Right renal pelvis (tissue), 4 donors: Measurements from ENCODE around the gene NHERF2. TPM values are rescaled to one million over a fixed set of nuclear protein-coding genes. Genes with fewer than 3 reads are reported as not detected.
A peak's percentile ranks its signal among the peaks of the same experiment; 100 is the strongest.

Source experiments
- DNase-seq, 4 donors: peaks; one replicate each; pipeline ENCODE4 v3.0.0-alpha.2; 2013; ENCODE audit warnings: low read depth in 4 of 4, low spot score in 3 of 4, missing footprints in 1 of 4
- polyA plus RNA-seq, 4 donors: library from polyadenylated mRNA; unstranded; fragments of 120-200 nt; gene quantifications; one replicate each; pipeline ENCODE4 v1.2.1, GENCODE V29; 2013; ENCODE audit not compliant: insufficient read length in 4 of 4

Gene NHERF2
- polyA plus RNA-seq, 4 donors: 117 to 185 (median 126) TPM

DNA sequence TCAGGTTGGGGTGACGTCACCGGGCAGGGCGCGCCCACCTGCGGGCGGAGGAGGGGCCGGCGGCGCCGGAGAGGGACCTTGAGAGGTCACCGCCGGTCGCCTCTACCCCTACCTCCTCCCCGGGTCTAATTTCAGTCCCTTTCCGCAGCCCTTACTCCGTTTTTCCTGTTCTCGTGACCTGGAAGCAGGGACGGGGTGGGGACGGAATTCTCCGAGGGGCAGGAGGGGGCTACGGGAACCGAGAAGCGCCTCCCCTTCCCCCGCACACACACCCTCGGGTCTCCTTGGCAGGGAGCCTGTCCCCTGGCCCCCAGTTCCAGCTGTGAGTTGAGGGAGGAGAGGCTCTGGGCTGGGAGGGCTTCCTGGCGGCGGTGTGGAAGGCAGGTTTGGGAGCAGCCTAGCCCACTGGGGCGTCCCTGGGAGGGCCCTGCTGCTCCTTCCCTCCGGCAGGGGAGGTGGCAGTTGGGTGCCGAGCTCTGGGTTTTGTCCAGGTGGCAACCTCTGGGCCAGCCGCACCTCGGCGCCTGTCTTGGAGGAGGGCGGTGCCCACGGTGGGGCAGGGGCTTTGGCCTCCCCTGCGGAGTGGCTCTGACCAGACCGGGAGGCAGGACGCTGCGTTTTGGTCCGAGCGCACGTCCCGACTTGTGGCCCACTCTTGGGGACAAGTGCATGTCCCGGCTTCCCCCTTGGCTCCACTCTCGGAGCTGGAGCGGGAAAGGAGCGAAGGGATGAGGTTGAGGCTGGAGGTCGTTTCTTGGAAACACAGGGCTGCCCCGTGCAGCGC, 36.2 kb upstream of the NHERF2 start:
- DNase-seq: no peak

DNA sequence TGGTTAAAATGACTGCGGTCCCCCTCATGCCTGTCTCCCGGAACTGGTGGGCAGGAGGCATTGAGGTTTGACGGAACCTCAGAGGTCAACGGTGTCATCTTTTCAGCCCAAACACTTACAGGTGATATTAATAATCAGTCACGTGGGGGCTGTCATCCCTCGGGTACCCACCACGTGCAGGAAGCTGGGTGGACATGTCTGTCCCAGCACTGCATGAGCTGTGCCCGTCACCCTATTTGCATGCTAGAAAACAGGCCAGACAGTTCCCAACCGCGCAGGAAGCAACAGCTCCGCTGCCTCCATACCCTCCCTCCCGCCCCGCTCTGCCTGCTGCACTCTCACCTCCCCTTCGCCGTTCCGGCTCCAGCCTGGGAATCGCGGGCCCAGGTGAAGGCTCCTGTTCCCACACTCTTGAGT, 35.6 kb upstream of the NHERF2 start:
- no peak for DNase-seq

DNA sequence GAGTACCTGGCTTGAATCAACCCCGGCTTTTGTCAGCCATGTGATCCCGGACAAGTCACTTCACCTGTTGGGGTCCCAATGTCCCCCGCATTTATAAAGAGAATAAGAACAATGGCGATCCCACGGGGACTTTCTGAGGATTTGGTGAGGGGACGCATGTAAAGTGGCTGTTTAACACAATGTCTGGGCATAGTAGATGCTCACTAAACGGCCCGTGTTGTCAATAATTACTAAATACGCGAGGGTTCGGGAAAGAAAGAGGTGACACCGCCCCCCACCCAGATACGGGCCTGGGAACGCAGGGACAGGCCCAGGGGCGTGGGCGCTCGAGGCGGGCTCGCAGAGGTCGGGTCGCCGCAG, 35.1 kb upstream of the NHERF2 start:
- DNase-seq: no peak

DNA sequence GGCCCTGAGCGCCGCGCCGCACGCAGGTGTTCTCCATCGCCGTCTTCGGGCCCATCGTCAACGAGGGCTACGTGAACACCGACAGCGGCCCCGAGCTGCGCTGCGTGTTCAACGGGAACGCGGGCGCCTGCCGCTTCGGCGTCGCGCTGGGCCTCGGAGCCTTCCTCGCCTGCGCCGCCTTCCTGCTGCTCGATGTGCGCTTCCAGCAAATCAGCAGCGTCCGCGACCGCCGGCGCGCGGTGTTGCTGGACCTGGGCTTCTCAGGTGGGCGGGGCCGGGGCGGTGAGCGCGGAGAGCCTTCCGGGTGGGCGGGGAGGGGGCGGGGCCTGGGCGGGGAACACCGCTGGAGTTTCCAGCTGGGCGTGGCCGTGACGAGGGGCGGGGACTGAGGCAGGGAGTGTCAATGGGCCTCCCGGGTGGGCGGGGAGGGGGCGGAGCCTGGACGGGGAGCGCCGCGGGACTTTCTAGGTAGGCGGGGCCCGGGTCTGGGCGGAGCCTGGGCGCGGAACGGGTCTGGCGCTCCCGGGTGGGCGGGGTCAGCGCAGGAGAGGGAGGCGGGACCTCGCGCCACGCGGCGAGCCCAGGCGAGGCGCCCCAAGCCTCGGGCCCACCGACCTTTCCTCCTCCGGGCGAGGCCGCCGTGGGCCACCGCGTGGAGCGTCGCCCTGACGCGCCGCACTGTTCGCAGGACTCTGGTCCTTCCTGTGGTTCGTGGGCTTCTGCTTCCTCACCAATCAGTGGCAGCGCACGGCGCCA, 34.6 kb upstream of the NHERF2 start:
- DNase-seq: peak; percentile 75 to 81 (median 79)

GRCh38 chr16:1992704-1993317, 33.9 kb upstream of the NHERF2 start:
- DNase-seq: no peak

- DNase-seq: no peak
Measured at GRCh38 chr16:1993731-1994131, 33.0 kb upstream of the NHERF2 start.

GRCh38 chr16:1997494-1998359, 29.0 kb upstream of the NHERF2 start:
- no peak for DNase-seq

DNA sequence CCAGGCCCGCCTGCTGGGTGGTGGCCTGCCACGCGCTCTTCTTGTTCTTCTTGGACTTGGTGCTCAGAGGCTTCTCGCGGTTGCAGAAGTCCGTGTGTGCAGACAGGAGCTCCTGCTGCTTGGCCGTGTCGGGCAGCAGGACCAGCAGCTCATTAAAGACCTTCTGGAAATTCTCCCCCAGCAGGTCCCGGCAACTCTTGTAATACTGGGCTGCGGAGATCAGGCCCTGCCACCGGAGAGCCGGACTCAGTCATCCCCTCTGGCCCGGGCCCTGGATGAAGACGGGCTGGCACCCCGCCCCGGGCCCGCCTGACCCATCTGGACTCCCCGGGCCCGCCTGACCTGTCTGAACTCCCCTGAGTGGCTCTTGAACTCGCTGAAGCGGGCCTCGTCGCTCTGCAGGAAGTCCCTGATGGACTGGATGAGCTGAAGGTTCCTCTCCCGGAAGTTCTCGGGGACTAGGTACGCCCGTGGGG, 28.3 kb upstream of the NHERF2 start:
- no peak for DNase-seq

DNA sequence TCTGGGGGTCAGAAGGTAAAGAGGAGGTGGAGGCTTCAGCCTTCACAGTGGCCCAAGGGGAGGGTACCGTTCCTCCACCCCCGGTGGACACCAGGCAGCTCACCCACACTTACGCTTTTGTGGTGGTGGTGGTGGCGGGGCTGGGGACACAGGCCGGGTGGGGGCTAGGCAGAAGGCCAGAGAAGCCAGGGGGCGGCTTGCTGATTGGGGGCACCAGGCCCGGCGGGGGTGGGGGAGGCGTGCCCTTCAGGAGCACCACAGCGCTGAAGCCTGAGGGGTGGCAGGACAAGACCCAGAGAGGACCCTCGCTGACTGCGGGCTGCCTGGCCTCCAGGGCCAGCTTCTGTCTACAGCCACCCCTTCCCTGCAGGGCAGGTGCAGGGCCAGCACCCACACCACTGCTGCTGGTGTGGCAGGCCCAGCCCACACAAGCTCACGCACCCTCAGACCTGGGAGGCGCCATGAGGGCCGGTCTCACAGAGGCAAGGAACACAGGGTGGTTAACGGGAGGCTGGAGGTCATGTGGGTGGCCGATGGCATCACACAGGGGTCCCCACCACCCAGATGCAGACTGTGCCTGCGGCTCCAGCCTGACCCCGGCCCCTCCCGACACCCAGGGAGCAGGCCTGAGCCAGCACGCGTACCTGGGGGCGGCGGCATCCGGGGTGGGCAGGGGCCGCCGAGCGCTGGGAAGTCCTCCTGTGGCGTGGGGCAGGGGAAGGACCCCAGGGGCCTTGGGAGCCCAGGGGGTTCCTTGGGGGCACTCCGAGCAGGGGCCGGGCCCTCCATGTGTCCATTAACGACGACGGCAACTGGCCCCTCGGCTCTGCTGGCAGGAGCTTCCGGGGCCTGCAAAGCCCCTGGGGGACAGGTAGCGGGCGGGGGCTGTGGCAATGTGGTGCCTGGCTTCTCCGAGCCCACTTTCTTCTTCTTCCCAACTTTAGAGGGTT, 27.6 kb upstream of the NHERF2 start:
- DNase-seq: no peak

DNA sequence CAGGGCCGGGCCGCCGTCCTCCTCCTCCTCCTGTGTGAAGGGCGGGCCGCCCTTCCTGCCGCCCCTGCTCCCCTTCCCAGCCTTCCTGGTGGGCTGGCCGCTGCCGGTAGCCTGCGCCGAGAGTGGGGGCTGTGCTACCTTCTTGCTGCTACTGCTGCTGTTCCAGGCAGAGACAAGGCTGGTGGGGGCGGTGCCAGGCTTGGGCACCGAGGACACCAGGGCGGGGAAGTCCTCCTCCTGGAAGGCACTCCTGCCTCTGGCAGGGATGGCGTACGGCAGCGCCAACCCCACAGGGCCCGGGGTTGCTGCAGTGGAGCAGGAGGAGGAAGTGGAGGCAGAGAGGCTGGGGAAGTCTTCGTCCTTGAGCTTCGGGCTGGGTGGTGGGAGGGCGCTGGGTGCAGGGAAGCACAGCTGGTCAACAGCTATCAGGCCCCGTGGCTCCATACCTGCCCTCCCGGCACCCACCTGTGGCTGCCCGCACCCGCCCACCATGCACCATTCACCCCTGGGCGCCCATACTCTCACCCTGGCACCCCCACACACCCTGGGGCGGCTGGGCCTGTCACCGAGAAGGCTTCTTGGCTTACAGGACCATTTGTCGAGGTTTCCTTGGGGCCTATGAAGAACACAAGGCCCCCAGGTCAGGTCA, 26.7 kb upstream of the NHERF2 start:
- DNase-seq: no peak

- DNase-seq: no peak
Measured at GRCh38 chr16:2001035-2001434, 25.7 kb upstream of the NHERF2 start.

DNA sequence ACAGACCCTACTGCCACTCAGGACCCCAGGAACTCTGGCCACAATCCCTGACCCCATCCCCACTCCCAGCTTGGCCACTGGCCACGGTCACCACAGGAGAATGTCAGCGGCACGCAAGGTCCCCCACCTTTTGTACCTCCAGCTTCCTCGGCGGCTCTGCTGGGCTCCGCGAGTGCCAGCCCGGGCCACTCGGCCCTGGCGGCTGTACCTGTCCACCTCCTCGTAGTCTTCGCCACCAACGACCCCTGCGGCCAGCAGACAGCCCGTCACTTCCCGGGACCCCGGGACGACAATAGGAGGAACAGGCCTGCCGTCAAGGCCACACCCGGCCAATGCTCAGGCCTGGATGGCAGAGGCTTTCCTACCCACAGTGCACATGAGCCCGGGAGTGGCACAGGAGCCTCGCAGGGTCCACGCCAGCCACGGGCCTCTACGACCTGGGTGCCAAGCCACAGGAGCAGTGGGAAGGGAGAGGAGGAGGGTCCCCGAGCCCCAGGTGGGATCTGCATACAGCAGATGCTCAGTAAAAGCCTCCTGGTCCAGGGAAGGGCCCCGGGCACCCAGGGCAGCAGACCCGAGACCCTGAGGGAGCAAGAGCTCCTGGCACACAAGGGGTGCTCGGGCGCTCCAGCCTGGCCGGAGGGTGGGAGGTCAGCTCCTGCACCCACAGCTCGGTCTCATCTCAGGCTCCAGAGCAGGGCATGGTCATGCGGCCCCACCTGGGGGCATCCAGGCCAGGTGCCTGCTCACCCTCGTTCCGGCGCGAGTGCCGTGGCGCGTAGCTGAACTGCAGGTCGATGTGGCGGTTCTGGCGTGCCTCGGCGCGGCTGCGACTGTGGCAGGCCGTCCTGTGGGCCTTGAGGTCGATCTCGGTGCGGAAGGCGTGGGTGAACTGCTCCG, 25.0 kb upstream of the NHERF2 start:
- no peak for DNase-seq

GRCh38 chr16:2002406-2003230, 24.1 kb upstream of the NHERF2 start:
- DNase-seq: no peak

DNA sequence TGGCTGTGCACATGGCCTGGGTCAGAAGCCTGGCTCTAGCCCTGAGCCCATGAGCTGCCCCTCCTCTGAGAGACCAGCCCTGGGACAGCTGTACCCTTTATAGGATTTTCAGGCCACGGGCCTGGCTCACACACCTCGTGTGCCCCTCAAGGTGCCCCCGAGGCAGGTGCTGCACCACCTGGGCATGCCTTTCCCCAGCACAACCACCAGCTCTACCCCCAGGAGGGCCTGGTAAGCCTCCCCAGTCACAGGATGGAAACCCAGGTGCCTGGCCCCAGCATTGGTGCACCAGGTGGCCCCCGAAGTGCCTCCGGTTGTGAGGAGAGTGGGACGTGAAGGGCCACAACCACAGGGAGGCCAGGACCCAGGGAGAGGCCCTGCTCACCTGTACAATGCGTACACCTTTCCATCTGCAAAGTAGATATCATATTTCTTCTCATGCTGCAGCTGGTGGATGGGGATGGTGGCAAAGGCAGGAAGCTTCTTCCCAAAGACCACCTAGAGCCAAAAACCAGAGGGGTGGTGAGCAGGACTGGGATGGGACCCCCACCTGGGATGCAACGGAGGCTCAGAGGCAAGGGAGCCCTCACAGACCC, 23.4 kb upstream of the NHERF2 start:
- DNase-seq: no peak

GRCh38 chr16:2003827-2004641, 22.7 kb upstream of the NHERF2 start:
- DNase-seq: peak in 2 of 4 donors; percentile 73 to 77
